A549 treated with RU486 at 1 μM for 4 hours (cell line): ENCODE results near the gene GGTLC2. TPM values are rescaled to one million over a fixed set of nuclear protein-coding genes. Genes with fewer than 3 reads are reported as not detected.

Experiments
- total RNA-seq: library from RNA; stranded (reverse); fragments of 200-300 nt; extraction: Qiagen RNA extraction; gene quantifications from 5 replicates; pipeline ENCODE4 v1.2.3, GENCODE V29; 2022; ENCODE audit warnings: low read depth

GGTLC2 gene
- not detected in 5 replicates for total RNA-seq

DNA sequence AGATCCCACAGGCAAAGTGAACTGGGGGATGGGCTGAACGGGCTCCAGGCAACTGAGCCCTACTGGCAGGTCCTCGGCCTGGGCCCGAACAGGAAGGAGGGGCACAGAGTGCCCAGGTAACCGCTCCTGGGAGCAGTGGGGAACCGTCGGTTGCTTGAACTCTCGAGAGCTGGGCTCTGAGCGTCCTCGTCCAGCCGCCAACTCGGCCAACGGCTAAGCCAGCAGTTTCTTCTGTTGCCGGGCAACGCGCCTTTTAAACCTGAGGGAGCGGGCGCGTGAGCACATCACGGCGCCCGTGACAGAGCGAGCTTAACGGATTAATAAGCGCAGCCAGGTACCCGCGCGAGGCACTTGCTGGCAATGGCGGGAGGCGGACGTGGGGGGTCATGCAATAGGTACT, at the start of gene GGTLC2:
TSS of gene GGTLC2 (plus strand) at position 301 of the 400 bp plus-strand sequence. CDS start 1,732 bp downstream, outside the sequence.

Other genes starting within 250 kb of the GGTLC2 start
- 1.1 to 1.7 TPM (median 1.6 TPM) in 5 replicates for gene ZNF280B, start 135.9 kb upstream of the GGTLC2 start, total RNA-seq
- gene ZNF280A, start 124.3 kb upstream of the GGTLC2 start, total RNA-seq, result 2.1 to 4.1 TPM (median 3.2 TPM) in 5 replicates
- 98.9 to 108 TPM (median 104 TPM) in 5 replicates for gene PRAME, start 85.3 kb upstream of the GGTLC2 start, total RNA-seq
- not detected in 5 replicates for gene IGLL5, start 243.2 kb downstream of the GGTLC2 start, total RNA-seq